ENCODE results near the gene TXNIP. TPM values are rescaled to one million over a fixed set of nuclear protein-coding genes. Genes with fewer than 3 reads are reported as not detected.

The TXNIP gene
- total and polyA plus RNA-seq, 2 experiments from 2014 or later = 22.8 to 29.1 TPM

DNA sequence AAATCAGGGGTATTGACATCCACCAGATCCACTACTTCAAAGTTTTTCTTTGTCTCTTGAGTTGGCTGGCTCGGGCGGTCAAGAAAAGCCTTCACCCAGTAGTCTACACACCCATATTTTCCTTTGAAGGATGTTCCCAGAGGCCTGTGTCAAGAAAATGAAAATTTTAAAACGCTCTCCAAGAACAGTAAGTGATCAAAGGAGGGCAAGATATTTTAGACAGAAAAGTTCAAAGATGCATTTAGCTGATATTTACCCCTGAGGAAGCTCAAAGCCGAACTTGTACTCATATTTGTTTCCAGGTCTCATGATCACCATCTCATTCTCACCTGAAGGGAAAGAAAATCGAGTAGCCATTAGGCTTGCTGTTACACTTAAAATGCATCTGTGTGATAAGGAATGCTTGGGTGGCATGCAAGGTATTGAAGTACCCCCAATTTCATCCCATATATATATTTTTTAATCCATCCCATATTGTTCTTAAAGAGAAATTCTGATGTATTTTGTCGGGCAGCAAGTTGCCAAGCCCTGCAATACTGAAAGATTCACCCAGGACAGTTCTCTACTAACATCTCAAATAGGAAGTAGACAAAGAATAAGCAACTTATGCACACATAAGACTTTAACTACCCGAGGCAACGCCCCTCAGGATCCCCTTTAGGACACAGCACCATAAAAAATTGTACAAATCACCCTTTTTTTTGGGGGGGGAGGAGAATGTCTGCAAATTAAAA, 1.1 kb downstream of the TXNIP start:
- peaks cover 9% of the 10 kb centered on the region for H3K27me3 Mint-ChIP-seq (ENCODE audit: insufficient read depth, low read depth, poor library complexity)
- H2AFZ ChIP-seq = no peak overlapping the region
- H3K36me3 Mint-ChIP-seq (ENCODE audit: low read depth) = peaks cover 48% of the 10 kb centered on the region
- peak overlapping the region; percentile 80 for H3K27ac Mint-ChIP-seq
- TF ChIP-seq, protein P1, sequence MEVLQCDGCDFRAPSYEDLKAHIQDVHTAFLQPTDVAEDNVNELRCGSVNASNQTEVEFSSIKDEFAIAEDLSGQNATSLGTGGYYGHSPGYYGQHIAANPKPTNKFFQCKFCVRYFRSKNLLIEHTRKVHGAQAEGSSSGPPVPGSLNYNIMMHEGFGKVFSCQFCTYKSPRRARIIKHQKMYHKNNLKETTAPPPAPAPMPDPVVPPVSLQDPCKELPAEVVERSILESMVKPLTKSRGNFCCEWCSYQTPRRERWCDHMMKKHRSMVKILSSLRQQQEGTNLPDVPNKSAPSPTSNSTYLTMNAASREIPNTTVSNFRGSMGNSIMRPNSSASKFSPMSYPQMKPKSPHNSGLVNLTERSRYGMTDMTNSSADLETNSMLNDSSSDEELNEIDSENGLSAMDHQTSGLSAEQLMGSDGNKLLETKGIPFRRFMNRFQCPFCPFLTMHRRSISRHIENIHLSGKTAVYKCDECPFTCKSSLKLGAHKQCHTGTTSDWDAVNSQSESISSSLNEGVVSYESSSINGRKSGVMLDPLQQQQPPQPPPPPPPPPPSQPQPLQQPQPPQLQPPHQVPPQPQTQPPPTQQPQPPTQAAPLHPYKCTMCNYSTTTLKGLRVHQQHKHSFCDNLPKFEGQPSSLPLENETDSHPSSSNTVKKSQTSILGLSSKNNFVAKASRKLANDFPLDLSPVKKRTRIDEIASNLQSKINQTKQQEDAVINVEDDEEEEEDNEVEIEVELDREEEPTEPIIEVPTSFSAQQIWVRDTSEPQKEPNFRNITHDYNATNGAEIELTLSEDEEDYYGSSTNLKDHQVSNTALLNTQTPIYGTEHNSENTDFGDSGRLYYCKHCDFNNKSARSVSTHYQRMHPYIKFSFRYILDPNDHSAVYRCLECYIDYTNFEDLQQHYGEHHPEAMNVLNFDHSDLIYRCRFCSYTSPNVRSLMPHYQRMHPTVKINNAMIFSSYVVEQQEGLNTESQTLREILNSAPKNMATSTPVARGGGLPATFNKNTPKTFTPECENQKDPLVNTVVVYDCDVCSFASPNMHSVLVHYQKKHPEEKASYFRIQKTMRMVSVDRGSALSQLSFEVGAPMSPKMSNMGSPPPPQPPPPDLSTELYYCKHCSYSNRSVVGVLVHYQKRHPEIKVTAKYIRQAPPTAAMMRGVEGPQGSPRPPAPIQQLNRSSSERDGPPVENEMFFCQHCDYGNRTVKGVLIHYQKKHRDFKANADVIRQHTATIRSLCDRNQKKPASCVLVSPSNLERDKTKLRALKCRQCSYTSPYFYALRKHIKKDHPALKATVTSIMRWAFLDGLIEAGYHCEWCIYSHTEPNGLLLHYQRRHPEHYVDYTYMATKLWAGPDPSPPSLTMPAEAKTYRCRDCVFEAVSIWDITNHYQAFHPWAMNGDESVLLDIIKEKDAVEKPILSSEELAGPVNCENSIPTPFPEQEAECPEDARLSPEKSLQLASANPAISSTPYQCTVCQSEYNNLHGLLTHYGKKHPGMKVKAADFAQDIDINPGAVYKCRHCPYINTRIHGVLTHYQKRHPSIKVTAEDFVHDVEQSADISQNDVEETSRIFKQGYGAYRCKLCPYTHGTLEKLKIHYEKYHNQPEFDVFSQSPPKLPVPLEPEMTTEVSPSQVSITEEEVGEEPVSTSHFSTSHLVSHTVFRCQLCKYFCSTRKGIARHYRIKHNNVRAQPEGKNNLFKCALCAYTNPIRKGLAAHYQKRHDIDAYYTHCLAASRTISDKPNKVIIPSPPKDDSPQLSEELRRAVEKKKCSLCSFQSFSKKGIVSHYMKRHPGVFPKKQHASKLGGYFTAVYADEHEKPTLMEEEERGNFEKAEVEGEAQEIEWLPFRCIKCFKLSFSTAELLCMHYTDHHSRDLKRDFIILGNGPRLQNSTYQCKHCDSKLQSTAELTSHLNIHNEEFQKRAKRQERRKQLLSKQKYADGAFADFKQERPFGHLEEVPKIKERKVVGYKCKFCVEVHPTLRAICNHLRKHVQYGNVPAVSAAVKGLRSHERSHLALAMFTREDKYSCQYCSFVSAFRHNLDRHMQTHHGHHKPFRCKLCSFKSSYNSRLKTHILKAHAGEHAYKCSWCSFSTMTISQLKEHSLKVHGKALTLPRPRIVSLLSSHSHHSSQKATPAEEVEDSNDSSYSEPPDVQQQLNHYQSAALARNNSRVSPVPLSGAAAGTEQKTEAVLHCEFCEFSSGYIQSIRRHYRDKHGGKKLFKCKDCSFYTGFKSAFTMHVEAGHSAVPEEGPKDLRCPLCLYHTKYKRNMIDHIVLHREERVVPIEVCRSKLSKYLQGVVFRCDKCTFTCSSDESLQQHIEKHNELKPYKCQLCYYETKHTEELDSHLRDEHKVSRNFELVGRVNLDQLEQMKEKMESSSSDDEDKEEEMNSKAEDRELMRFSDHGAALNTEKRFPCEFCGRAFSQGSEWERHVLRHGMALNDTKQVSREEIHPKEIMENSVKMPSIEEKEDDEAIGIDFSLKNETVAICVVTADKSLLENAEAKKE (CRISPR knock-in tag; IDR thresholded peaks at IDR 0.05) = no peak
- no peak for TF ChIP-seq ZNF114 (CRISPR knock-in tag; IDR thresholded peaks at IDR 0.05)
- TF ChIP-seq CREB1 (CRISPR knock-in tag; IDR thresholded peaks at IDR 0.05; ENCODE audit: low read depth) = no peak
- TF ChIP-seq JUNB (IDR thresholded peaks at IDR 0.05; ENCODE audit: unreplicated experiment) = no peak
- TF ChIP-seq, protein P2, sequence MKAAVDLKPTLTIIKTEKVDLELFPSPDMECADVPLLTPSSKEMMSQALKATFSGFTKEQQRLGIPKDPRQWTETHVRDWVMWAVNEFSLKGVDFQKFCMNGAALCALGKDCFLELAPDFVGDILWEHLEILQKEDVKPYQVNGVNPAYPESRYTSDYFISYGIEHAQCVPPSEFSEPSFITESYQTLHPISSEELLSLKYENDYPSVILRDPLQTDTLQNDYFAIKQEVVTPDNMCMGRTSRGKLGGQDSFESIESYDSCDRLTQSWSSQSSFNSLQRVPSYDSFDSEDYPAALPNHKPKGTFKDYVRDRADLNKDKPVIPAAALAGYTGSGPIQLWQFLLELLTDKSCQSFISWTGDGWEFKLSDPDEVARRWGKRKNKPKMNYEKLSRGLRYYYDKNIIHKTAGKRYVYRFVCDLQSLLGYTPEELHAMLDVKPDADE (IDR thresholded peaks at IDR 0.05) = no peak
- TF ChIP-seq POLR2AphosphoS5 (IDR thresholded peaks at IDR 0.05; ENCODE audit: low read depth) = no peak
- TF ChIP-seq ZNF331 (CRISPR knock-in tag; IDR thresholded peaks at IDR 0.05; ENCODE audit: low read depth) = no peak
- TF ChIP-seq EZH2 (IDR thresholded peaks at IDR 0.05; ENCODE audit: low read depth, unreplicated experiment) = no peak
- TF ChIP-seq NANOG (IDR thresholded peaks at IDR 0.05; ENCODE audit: borderline replicate concordance) = no peak
- TF ChIP-seq, protein P3, sequence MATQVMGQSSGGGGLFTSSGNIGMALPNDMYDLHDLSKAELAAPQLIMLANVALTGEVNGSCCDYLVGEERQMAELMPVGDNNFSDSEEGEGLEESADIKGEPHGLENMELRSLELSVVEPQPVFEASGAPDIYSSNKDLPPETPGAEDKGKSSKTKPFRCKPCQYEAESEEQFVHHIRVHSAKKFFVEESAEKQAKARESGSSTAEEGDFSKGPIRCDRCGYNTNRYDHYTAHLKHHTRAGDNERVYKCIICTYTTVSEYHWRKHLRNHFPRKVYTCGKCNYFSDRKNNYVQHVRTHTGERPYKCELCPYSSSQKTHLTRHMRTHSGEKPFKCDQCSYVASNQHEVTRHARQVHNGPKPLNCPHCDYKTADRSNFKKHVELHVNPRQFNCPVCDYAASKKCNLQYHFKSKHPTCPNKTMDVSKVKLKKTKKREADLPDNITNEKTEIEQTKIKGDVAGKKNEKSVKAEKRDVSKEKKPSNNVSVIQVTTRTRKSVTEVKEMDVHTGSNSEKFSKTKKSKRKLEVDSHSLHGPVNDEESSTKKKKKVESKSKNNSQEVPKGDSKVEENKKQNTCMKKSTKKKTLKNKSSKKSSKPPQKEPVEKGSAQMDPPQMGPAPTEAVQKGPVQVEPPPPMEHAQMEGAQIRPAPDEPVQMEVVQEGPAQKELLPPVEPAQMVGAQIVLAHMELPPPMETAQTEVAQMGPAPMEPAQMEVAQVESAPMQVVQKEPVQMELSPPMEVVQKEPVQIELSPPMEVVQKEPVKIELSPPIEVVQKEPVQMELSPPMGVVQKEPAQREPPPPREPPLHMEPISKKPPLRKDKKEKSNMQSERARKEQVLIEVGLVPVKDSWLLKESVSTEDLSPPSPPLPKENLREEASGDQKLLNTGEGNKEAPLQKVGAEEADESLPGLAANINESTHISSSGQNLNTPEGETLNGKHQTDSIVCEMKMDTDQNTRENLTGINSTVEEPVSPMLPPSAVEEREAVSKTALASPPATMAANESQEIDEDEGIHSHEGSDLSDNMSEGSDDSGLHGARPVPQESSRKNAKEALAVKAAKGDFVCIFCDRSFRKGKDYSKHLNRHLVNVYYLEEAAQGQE (IDR thresholded peaks at IDR 0.05; ENCODE audit: unreplicated experiment) = no peak
- TF ChIP-seq STAT1 (IDR thresholded peaks at IDR 0.05; ENCODE audit: unreplicated experiment) = no peak
- no peak for TF ChIP-seq EZH2phosphoT487 (IDR thresholded peaks at IDR 0.05; ENCODE audit: unreplicated experiment)
- TF ChIP-seq, protein P4, sequence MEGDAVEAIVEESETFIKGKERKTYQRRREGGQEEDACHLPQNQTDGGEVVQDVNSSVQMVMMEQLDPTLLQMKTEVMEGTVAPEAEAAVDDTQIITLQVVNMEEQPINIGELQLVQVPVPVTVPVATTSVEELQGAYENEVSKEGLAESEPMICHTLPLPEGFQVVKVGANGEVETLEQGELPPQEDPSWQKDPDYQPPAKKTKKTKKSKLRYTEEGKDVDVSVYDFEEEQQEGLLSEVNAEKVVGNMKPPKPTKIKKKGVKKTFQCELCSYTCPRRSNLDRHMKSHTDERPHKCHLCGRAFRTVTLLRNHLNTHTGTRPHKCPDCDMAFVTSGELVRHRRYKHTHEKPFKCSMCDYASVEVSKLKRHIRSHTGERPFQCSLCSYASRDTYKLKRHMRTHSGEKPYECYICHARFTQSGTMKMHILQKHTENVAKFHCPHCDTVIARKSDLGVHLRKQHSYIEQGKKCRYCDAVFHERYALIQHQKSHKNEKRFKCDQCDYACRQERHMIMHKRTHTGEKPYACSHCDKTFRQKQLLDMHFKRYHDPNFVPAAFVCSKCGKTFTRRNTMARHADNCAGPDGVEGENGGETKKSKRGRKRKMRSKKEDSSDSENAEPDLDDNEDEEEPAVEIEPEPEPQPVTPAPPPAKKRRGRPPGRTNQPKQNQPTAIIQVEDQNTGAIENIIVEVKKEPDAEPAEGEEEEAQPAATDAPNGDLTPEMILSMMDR (conservative IDR thresholded peaks at IDR 0.05; ENCODE audit: low read depth in 2 of 2) = no peak
- no peak for DNase-seq (ENCODE audit: low spot score)
- H3K9me3 Mint-ChIP-seq = no peaks in the 10 kb centered on the region
- H3K9me2 ChIP-seq (ENCODE audit: insufficient read depth) = no peaks in the 10 kb centered on the region
- peaks cover 5% of the 10 kb centered on the region for H3F3A ChIP-seq (replicated peaks; ENCODE audit: low read depth)
- H3K79me2 ChIP-seq (replicated peaks; ENCODE audit: insufficient read depth) = peaks cover 18% of the 10 kb centered on the region
- H4K20me1 ChIP-seq (replicated peaks; ENCODE audit: insufficient read depth) = no peaks in the 10 kb centered on the region
- no peaks in the 10 kb centered on the region; the same call in 1 of the 2 replicates for H3K36me3 ChIP-seq (ENCODE audit: insufficient read depth)
- no peaks in the 10 kb centered on the region for H3K27me3 ChIP-seq (ENCODE audit: insufficient read depth)
- peak overlapping the region; percentile 99 for H3K4me3 Mint-ChIP-seq
- ATAC-seq = no peak
- H3K4me1 ChIP-seq (ENCODE audit: insufficient read depth) = peaks cover 39% of the 10 kb centered on the region
- H3K27ac ChIP-seq (ENCODE audit: low read depth) = no peak overlapping the region
- peaks cover 54% of the 10 kb centered on the region for H3K4me1 Mint-ChIP-seq
- H3K4me2 ChIP-seq = peak overlapping the region; percentile 87
- peak overlapping the region; percentile 75 for H3K4me3 ChIP-seq
